ENCODE data around the gene ATAT1. TPM values are rescaled to one million over a fixed set of nuclear protein-coding genes. Genes with fewer than 3 reads are reported as not detected.
"Not testable (repeated sequence)": the region's sequence is repeated elsewhere in the genome, so short reads cannot be mapped to it uniquely, and the experiment has no call there.

Gene ATAT1
- polyA plus RNA-seq, 1 experiment, result 10.8 TPM

- ChIA-PET CTCF (interaction anchor here (1.0 kb wide), 1 partner anchor 7 kb away, joined by 3 read pairs; the partner anchor contains the start of gene DHX16), POLR2A (no interaction called here)
- no peak for DNase-seq (ENCODE audit: low read depth, low spot score)
- no peak for TF ChIP-seq CTCF (IDR thresholded peaks at IDR 0.05; ENCODE audit: low read depth, low read length)
- Histone ChIP-seq H3K27ac (ENCODE audit: low read depth, low read length) (no peak overlapping the region), H3K4me3 (ENCODE audit: low read depth, low read length) (no peak overlapping the region), H3K27me3 (ENCODE audit: control insufficient read depth, insufficient read depth, low read length) (no peaks in the 10 kb centered on the region), H3K9me3 (ENCODE audit: control insufficient read depth, insufficient read depth, low read length) (no peaks in the 10 kb centered on the region; the same call in 1 of the 2 replicates)
Observed at GRCh38 chr6:30664994-30665767, 38.5 kb downstream of the ATAT1 start.

- H3K9me3 ChIP-seq (ENCODE audit: control insufficient read depth, insufficient read depth, low read length); POLR2A ChIA-PET; H3K27me3 ChIP-seq (ENCODE audit: control insufficient read depth, insufficient read depth, low read length); CTCF ChIA-PET; H3K4me3 ChIP-seq (ENCODE audit: low read depth, low read length); H3K27ac ChIP-seq (ENCODE audit: low read depth, low read length); DNase-seq (ENCODE audit: low read depth, low spot score): not testable (repeated sequence)
Observed at GRCh38 chr6:30666300-30666699, 39.6 kb downstream of the ATAT1 start.

- TF ChIP-seq CTCF (IDR thresholded peaks at IDR 0.05; ENCODE audit: low read depth, low read length), result peak; percentile 34
- no peaks in the 10 kb centered on the region; the same call in 1 of the 2 replicates for H3K9me3 ChIP-seq (ENCODE audit: control insufficient read depth, insufficient read depth, low read length)
- H3K27me3 ChIP-seq (ENCODE audit: control insufficient read depth, insufficient read depth, low read length), result no peaks in the 10 kb centered on the region
- H3K27ac ChIP-seq (ENCODE audit: low read depth, low read length), result no peak overlapping the region
- no peak overlapping the region for H3K4me3 ChIP-seq (ENCODE audit: low read depth, low read length)
- CTCF ChIA-PET, result interaction anchor here (0.6 kb wide), 1 partner anchor 416 kb away, joined by 3 read pairs; no protein-coding TSS in a partner anchor
- no peak for DNase-seq (ENCODE audit: low read depth, low spot score)
- POLR2A ChIA-PET, result no interaction called here
Observed at GRCh38 chr6:30670760-30671527, 44.3 kb downstream of the ATAT1 start.

- POLR2A ChIA-PET, result interaction anchor here (0.5 to 1.5 kb wide), 8 partner anchors 15 to 1080 kb away, joined by 3 to 9 read pairs (median 4); no protein-coding TSS in a partner anchor
- peak within 1 kb of the TSS; percentile 98 for H3K4me3 ChIP-seq (ENCODE audit: low read depth, low read length)
Observed at GRCh38 chr6:30672445-30673253, 46.0 kb downstream of the ATAT1 start, which contains the start of gene DHX16. TSS of gene DHX16 (minus strand) at chr6:30673006. CDS start at chr6:30672841, 165 bp downstream.

More at GRCh38 chr6:30672445-30673253, 46.0 kb downstream of the ATAT1 start, which contains the start of gene DHX16:
- Histone ChIP-seq H3K27ac (ENCODE audit: low read depth, low read length) (peak within 1 kb of the TSS; percentile 31), H3K9me3 (ENCODE audit: control insufficient read depth, insufficient read depth, low read length) (no peaks in the 10 kb centered on the region; the same call in 1 of the 2 replicates), H3K27me3 (ENCODE audit: control insufficient read depth, insufficient read depth, low read length) (no peaks in the 10 kb centered on the region)
- DNase-seq (ENCODE audit: low read depth, low spot score), result peak; percentile 96
- CTCF ChIA-PET, result interaction anchor here (0.6 to 3.9 kb wide), 18 partner anchors 8 to 726 kb away, joined by 3 to 24 read pairs (median 4); no protein-coding TSS in a partner anchor
- TF ChIP-seq CTCF (IDR thresholded peaks at IDR 0.05; ENCODE audit: low read depth, low read length), result peak; percentile 93

All from AG04450 (cell line).